ENCODE data around the gene EXOSC3. TPM values are rescaled to one million over a fixed set of nuclear protein-coding genes. Genes with fewer than 3 reads are reported as not detected.

Gene EXOSC3
- total RNA-seq, 1 experiment from 2014 or later: 71.9 TPM

DNA sequence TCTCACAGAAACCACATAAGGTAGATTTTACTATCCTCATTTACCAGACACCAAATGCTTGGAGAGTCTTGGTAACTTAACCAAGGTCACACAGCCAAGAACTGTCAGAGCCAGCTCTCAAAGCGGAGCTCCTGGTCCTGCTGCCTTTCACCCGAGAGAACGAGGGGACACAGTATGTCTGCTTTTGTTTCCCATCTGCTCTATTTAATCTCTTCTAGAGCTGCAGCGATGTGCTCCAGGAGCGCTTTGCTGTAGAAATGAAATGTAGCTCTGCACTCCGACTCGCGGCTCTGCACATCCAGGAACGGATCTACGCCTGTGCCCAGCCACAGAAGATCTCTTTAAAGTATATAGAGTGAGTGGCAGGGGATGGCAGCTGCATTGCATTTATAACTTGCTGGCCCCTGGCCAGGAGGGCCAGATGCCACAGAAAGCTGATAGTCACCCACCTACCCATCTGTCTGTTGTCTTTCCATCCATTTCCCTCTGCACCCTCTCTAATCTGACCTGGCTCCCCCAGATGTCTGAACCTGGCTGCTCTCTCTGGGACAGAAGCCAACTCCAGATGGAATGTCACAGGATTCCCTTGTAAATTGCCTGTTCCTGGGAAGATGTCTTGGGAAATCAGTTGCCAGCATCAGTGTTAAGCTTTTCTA is 52.6 kb downstream of the EXOSC3 start:
- H3K27me3 ChIP-seq (ENCODE audit: control insufficient read depth, insufficient read depth, low read length): no peaks in the 10 kb centered on the region; the same call in 1 of the 2 replicates
- no peak overlapping the region for H3K4me3 ChIP-seq (ENCODE audit: insufficient read depth, low read depth, low read length)
- DNase-seq: no peak
- H3K36me3 ChIP-seq (replicated peaks; ENCODE audit: control insufficient read depth, insufficient read depth, low read length): no peaks in the 10 kb centered on the region

- peak; percentile 44 for DNase-seq
- no peaks in the 10 kb centered on the region; the same call in 1 of the 2 replicates for H3K27me3 ChIP-seq (ENCODE audit: control insufficient read depth, insufficient read depth, low read length)
- H3K36me3 ChIP-seq (replicated peaks; ENCODE audit: control insufficient read depth, insufficient read depth, low read length): no peaks in the 10 kb centered on the region
- no peak overlapping the region for H3K4me3 ChIP-seq (ENCODE audit: insufficient read depth, low read depth, low read length)
These were observed 54.0 kb downstream of the EXOSC3 start for GRCh38 chr9:37730839-37731238.

GRCh38 chr9:37730256-37730655 is 54.6 kb downstream of the EXOSC3 start:
- no peak overlapping the region for H3K4me3 ChIP-seq (ENCODE audit: insufficient read depth, low read depth, low read length)
- no peaks in the 10 kb centered on the region; the same call in 1 of the 2 replicates for H3K27me3 ChIP-seq (ENCODE audit: control insufficient read depth, insufficient read depth, low read length)
- H3K36me3 ChIP-seq (replicated peaks; ENCODE audit: control insufficient read depth, insufficient read depth, low read length): no peaks in the 10 kb centered on the region
- DNase-seq: no peak

Other genes starting within 250 kb of the EXOSC3 start
- 13.3 and 17.4 TPM in 2 replicates for gene FBXO10, start 208.7 kb downstream of the EXOSC3 start, total RNA-seq (2014; rRNA removed; shearing (Covaris generic))
- 157 and 164 TPM in 2 replicates for gene TOMM5, start 192.5 kb downstream of the EXOSC3 start, total RNA-seq (2014; rRNA removed; shearing (Covaris generic))
- 0.03 TPM in 1 of 2 replicates, not detected in the other for gene FRMPD1, start 134.1 kb downstream of the EXOSC3 start, total RNA-seq (2014; rRNA removed; shearing (Covaris generic))
- 2.2 and 2.5 TPM in 2 replicates for gene TRMT10B, start 31.3 kb downstream of the EXOSC3 start, total RNA-seq (2014; rRNA removed; shearing (Covaris generic))
- 18.6 and 22.9 TPM in 2 replicates for gene DCAF10, start 15.7 kb upstream of the EXOSC3 start, total RNA-seq (2014; rRNA removed; shearing (Covaris generic))
- gene SLC25A51, start 119.1 kb upstream of the EXOSC3 start, total RNA-seq (2014; rRNA removed; shearing (Covaris generic)): 16.1 and 16.8 TPM in 2 replicates